Dedifferentiated amniotic fluid mesenchymal stem cell (primary cell): Measurements from ENCODE around the gene RNF14.
A peak's percentile ranks its signal among the peaks of the same experiment; 100 is the strongest.

Experiments
- DNase-seq: peaks from one replicate; pipeline ENCODE4 v3.0.0-alpha.2; 2016; ENCODE audit errors: extremely low spot score

RNF14 gene

GRCh38 chr5:141947316-141947715 lies 21.6 kb upstream of the RNF14 start:
- DNase-seq: no peak

DNA sequence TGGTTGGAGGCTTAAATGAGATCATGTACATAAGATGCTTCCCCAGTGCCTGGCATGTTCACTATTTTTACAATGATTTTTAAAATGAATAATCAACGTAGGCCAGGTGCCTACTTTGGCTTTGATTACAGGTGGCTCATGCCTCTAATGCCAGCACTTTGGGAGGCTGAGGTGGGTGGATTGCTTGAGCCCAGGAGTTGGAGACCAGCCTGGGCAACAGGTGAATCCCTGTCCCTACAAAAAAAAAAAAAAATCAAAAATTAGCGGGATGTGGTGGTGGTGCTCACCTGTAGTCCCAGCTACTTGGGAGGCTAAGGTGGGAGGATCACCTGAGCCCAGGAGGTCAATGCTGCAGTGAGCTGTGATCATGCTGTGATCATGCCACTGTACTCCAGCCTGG lies 20.1 kb upstream of the RNF14 start:
- no peak for DNase-seq

GRCh38 chr5:141949511-141949910 lies 19.4 kb upstream of the RNF14 start:
- no peak for DNase-seq

DNA sequence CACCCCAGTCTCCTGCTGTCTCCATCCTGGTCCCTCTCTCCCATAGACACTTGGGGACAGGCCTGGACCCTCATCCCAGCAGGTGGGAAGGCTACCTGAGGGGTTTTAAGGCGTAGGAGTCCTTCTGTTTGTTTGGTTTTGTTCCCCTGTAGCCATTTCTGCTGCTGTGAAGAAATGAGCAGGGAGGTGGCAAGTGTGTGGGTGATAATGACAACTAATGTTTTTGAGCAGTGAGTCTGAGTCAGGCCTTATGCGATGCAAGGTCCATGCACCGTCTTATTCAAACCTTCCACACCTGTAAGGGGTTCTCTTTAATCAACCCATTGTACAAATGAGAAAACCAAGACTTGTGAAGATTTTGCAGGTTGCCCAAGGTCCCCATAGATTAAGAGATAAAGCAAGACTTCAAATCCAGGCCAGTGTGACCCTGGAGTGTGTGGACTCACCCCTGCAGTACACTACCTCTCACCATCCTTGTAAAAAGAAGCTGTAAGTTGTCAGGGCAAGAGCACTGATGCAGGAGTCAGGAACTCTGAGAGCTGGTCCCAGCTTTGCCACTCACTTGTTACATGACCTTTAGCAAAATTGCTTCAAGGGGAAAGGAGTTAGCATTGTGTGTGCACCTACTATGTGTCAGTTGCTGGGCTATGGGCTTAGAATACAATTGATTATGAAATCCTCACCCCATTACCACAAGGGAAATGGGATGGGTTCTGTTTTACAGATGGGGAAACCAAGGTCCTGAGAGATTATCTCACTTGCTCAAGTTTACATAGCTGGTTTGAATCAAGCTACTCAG lies 18.5 kb upstream of the RNF14 start:
- no peak for DNase-seq

DNA sequence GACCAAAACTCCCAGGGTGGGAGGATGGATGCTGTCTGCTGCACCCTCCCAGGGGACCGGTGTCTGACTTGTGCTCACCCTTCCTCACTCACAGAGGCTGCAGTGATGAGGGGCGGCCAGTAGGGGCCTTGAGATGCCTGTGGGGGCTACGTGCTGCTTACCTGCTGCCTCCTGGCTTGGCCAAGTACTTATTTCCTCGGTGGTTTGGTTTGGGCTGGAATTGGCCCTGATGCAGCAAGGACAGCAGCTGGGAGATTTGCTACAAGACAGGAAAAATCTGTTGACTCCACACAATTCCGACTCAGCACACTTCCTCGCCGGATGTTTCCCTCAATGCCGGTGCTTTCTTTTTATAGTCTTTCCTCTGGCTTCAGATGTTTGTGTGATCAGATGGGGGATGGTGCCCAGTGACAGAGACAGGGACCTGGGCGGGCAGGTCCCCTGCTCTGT lies 17.5 kb upstream of the RNF14 start:
- DNase-seq: no peak

- DNase-seq: no peak
Measured at GRCh38 chr5:141952020-141952419, 16.9 kb upstream of the RNF14 start.

- no peak for DNase-seq
Measured at GRCh38 chr5:141954194-141954593, 14.7 kb upstream of the RNF14 start.

DNA sequence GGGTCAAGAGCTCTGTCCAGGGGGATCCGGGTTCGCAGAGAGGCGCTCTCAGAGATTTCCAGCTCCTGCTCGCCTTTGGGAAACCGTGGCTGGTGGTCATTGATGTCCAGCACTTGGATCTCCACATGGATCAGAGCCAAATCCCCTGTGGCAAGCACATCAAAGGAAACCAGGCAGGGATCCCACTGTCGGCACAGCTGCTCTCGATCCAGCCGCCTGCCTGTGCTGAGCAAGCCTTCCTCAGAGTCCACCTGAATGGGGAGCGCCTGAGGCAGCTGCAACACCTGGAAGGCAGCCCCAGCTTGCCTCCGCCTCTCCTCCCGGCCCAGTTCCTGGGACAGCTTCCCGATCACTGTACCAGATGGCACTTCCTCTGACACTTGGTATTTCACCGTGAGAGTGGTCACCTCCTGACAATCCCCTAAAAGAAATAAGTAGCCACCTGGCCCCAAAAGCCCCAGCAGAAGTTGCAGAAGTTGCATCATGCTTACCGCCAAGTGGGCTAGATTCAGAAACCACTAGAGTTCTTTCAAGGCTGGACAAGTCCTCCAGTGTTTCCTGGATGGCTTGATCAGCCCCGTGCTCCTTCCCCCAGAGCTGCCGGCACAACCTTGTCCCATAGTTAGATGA lies 11.4 kb upstream of the RNF14 start:
- DNase-seq: no peak

DNA sequence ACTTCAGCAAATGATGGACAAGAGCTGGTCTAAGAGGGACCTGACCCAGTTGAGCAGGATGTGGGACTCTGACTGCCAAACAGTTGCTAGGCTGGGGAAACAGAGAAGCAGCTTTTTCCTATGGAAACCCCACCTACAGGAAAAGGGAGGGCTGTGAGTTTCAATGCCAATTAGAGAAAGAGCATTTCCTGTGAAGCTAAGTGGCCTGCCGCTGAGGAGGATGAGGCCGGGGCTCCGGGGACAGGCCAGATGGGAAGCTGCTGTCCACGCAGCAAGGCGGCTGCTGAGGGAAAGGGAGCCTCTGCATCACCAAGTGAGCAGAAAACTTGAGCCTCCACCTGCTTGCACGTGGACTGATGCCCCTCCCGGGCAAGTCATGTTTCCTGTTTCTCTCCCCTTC lies 10.8 kb upstream of the RNF14 start, which contains the start of gene PCDH12:
TSS of gene PCDH12 (minus strand) at position 90 of the 400 bp plus-strand sequence. CDS start 351 bp downstream, outside the sequence.
- no peak for DNase-seq

GRCh38 chr5:141958546-141959172 lies 10.2 kb upstream of the RNF14 start:
- DNase-seq: no peak

DNA sequence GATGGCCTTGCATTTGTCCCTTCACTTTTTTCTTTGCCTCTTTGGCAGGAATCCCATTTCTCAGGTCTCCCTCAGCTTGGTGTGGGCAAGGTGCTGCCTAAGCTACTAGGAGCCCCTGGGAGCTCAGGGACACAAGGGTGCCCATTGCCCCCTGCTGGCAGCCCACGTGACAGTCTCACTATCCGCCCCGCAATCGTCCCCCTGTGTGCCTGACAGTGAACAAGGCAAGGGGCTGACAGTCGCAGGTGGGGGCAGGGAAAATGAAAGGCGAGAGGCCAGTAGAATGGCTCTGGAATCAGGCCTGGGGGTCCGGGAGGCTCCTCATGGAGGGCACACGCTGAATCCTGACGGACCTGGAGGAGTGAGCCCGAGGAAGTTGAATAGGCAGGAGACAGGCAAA lies 8.9 kb upstream of the RNF14 start:
- DNase-seq: no peak

DNA sequence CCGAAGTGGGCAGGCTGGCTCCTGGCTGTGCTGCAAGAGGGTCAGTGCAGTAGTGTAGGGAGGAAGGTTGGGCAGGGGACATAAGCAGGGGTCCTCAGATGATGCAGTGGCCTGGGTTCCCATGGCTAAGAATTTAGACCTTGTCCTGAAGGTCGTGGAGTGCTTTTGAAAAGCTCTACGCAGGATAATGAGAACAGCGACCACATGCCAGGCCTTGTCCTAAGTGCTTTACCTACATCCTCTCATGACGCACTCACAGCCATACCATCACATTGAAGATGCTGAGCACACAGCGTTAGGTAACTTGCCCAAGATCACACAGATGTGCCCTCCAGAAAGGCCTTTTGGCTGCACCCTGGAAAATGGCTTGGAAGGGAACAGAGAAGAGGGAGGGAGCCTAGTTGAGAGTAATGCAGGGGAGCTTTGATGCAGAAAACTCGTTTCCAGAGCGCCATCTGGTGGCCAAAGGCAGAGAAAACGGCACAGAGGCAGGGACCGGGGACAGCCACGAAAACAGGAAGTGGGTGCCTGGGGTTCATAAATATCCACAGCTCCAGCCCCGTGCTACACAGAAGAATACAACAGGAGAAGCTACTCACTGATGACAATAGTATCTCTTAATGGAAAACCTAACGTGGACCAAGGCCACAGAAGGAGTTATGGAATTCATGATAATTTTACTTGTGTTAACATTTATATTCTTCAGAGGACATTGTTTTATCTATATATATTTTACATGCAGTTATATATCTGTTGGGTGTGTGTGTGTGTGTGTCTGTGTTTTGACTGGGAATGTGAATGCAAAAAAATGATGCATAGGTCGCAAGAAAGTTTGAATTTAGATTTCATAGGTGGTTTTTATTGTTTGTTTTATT lies 8.2 kb upstream of the RNF14 start:
- peak; percentile 85 for DNase-seq

DNA sequence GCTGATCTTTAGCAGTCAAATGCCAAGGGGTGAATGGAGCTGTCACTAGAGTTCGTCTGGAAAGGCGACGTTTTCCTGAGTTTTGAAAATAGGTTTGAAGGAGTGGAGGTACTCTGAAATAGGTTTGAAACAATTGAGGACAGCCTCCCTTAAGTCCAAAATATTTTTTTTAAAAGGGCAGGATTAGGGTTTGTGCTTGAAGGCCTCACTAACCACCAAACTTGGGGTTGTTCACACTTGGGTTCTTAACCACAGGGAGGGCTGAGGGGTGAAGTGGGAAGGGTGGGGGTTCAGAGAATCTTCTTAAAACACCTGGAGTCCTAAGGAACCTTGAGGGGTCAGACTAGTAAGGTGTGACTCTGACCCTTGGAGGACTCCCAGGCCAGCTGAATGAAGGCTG lies 7.4 kb upstream of the RNF14 start:
- no peak for DNase-seq

DNA sequence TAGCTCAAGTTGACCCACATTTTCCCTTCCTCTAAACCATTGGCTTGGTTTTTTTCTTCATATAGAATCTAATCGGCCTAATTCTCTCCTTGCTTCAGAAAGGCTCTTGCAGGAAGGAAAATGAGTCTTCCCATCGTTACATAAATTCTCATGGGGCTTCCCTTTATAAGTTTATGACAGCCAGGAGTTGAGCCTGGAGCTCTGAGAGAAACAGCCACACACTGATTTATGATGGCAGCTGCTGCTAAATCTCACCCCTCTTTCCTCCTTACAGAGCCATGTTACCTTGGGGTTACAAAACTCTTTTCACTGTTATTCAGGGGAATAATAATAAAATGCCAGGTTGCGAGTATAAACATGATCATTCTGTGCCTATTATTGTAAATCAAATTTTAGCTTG lies 5.2 kb upstream of the RNF14 start:
- DNase-seq: no peak

GRCh38 chr5:141965071-141965470 lies 3.8 kb upstream of the RNF14 start:
- DNase-seq: no peak

DNA sequence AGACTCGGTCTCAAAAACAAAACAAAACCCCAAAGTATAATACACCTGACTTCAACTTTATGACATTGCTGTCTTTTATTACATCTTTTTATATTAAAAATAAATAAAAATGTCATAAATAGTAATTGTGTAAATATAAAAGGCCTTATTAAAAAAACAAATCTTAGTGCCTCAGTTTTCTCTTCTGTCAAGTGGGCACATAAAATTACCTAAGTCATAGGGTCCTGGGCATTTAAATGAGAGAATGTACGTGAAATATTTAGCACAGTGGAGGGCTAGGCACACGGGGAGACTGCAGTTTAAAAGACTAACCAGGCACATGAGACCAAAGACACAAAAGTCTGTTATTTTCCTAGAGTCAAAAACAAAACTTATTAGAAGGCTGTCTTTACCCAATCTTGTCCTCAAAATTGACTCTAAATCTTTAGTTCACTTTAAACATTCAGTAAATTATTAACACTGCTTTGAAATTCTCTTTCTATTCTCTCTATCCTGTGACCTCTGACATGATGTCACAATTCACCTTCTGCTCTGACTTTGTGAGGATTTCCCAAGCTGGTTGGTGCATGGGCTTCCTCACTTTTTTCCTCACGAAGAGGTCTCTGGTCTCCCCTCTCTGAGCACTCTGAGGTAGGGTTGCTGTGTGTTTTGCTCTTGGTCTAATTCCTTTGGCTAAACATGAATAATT lies 2.5 kb upstream of the RNF14 start:
- DNase-seq: no peak

- DNase-seq: no peak
Measured at GRCh38 chr5:141966963-141967333, 2.0 kb upstream of the RNF14 start.

- DNase-seq: no peak
Measured at GRCh38 chr5:141969783-141970771, 1.2 kb downstream of the RNF14 start.

GRCh38 chr5:141973871-141974595 lies 5.1 kb downstream of the RNF14 start:
- DNase-seq: no peak
